Upper lobe of left lung (tissue), 6 donors: ENCODE results near the gene SEPSECS. TPM values are rescaled to one million over a fixed set of nuclear protein-coding genes. Genes with fewer than 3 reads are reported as not detected.

Experiments
- ATAC-seq, 2 donors: fragments of 200-7000 bp; cut with Tn5 transposase; one replicate each; pipeline ENCODE4 v1.9.1; 2022; ENCODE audit warnings: mild to moderate bottlenecking in 2 of 2, moderate library complexity in 2 of 2; ENCODE audit not compliant: low FRiP score in 2 of 2
- DNase-seq, 2 donors: peaks; one replicate each; pipeline ENCODE4 v3.0.0-alpha.2; 2019 to 2020
- H3K27ac ChIP-seq, 4 donors: fragments of 200-600 bp; sonication (generic); one replicate each; pipeline ENCODE4 v1.5.1; 2016 to 2019
- H3K27me3 ChIP-seq, 4 donors: fragments of 200-600 bp; sonication (generic); one replicate each; pipeline ENCODE4 v1.5.1; 2017 to 2019
- H3K36me3 ChIP-seq, 4 donors: fragments of 200-600 bp; sonication (generic); one replicate each; pipeline ENCODE4 v1.5.1; 2016 to 2019
- H3K4me1 ChIP-seq, 4 donors: fragments of 200-600 bp; sonication (generic); one replicate each; pipeline ENCODE4 v1.5.1; 2018 to 2019
- H3K4me3 ChIP-seq, 4 donors: fragments of 200-600 bp; sonication (generic); one replicate each; pipeline ENCODE4 v1.5.1; 2017 to 2019; ENCODE audit warnings: mild to moderate bottlenecking in 2 of 4, moderate library complexity in 1 of 4
- H3K9me3 ChIP-seq, 4 donors: fragments of 200-600 bp; sonication (generic); one replicate each; pipeline ENCODE4 v1.5.1; 2018 to 2019
- EP300 ChIP-seq, 4 donors: sonication (generic); formaldehyde crosslinking; IDR thresholded peaks; one replicate each; pipeline ENCODE4 v1.5.1; 2017; ENCODE audit warnings: antibody characterized with exemption in 4 of 4, control low read depth in 2 of 4
- POLR2A ChIP-seq, 4 donors: fragments of 450-650 bp; IDR thresholded peaks; one replicate each; pipeline ENCODE4 v1.5.1; 2016 to 2017; ENCODE audit warnings: antibody characterized with exemption in 4 of 4, mild to moderate bottlenecking in 2 of 4
- POLR2AphosphoS5 ChIP-seq, 2 donors: sonication (generic); formaldehyde crosslinking; IDR thresholded peaks; one replicate each; pipeline ENCODE4 v1.5.1; 2017; ENCODE audit warnings: antibody characterized with exemption in 2 of 2
- WGBS, 2 donors: methylation state at CpG; one replicate each; pipeline ENCODE4 v1.1.5; 2017 to 2018; 5-methylcytosine and 5-hydroxymethylcytosine counted together
- total RNA-seq, 6 donors: library from RNA; depleted of rRNA in 4 of 6; stranded (reverse); fragments of >200 nt in 4 of 6; gene quantifications; one replicate each; pipeline versions ENCODE4 v1.1.0 to v1.2.1, GENCODE V29; 2016 to 2021
- TF ChIP-seq, protein P1 (sequence below), 6 experiments: fragments of 450-650 bp in 4 of 6; fragments of 200-600 bp in 2 of 6; sonication (generic) in 2 of 6; IDR thresholded peaks; one replicate each; pipeline ENCODE4 v1.5.1; 2016 to 2019; ENCODE audit warnings: antibody characterized with exemption in 6 of 6
- donor health status: DM: no; HTN: no; CAD: no; lungs with moderate emphysema.
- donor health status: DM: no; HTN: yes; CAD: no; lungs with severe emphysema.

Gene SEPSECS
- total RNA-seq, 6 donors from 2014 or later = 4.9 to 19.3 (median 8.9) TPM

DNA sequence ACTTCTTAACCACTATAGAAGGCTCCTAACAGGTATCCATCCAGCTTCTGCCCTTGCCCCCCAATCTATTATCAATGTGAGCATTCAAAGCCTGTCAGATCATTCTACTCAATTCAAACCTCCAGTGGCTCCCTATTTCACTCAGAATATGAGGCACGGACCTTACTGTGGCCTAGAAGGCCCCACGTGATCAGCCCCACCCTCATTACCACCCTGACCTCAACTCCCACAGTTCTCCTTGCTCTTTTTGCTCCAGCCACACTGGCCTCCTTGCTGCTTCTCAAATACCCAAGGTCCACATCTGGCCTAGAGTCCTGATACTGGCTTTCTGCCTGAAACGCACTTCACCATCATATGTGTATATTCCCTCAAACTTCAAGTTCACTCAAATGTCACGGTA is 18.7 kb downstream of the SEPSECS start:
- Histone ChIP-seq H3K27ac (no peak overlapping the region), H3K9me3 (no peaks in the 10 kb centered on the region), H3K4me1 (no peaks in the 10 kb centered on the region), H3K27me3 (no peaks in the 10 kb centered on the region), H3K36me3 (peaks cover 0 to 11% (median 2%) of the 10 kb centered on the region in 4 donors), H3K4me3 (no peak overlapping the region)
- 88 to 90% methylated on average over 4 of the region's 4 CpGs for WGBS, 2 donors
- ATAC-seq (no peak), DNase-seq (no peak)
- TF ChIP-seq EP300 (IDR thresholded peaks at IDR 0.05) = no peak
- no peak for TF ChIP-seq POLR2AphosphoS5 (IDR thresholded peaks at IDR 0.05)
- TF ChIP-seq POLR2A (IDR thresholded peaks at IDR 0.05) = no peak
- TF ChIP-seq, protein P1, sequence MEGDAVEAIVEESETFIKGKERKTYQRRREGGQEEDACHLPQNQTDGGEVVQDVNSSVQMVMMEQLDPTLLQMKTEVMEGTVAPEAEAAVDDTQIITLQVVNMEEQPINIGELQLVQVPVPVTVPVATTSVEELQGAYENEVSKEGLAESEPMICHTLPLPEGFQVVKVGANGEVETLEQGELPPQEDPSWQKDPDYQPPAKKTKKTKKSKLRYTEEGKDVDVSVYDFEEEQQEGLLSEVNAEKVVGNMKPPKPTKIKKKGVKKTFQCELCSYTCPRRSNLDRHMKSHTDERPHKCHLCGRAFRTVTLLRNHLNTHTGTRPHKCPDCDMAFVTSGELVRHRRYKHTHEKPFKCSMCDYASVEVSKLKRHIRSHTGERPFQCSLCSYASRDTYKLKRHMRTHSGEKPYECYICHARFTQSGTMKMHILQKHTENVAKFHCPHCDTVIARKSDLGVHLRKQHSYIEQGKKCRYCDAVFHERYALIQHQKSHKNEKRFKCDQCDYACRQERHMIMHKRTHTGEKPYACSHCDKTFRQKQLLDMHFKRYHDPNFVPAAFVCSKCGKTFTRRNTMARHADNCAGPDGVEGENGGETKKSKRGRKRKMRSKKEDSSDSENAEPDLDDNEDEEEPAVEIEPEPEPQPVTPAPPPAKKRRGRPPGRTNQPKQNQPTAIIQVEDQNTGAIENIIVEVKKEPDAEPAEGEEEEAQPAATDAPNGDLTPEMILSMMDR (IDR thresholded peaks at IDR 0.05) = no peak

DNA sequence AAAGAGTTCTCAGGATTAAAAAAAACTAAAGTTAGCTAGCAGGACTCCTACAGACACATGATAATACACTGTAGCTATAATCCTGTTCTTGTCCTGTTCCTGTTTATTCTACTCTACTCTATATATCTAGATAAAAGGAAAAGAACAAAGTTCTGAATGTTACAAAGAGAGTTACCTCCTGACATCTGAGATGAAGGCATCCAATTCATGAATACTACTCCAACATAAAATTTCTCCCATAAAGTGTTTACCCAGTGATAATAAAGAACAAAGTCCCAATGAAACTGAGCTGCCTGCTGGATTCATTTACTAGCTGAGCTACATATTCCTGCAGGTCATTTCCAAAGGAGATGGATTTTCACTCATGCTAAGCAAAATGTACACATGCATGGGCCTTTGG is 27.1 kb downstream of the SEPSECS start:
- ATAC-seq (no peak), DNase-seq (no peak)
- Histone ChIP-seq H3K4me3 (no peak overlapping the region), H3K36me3 (no peaks in the 10 kb centered on the region), H3K27ac (no peak overlapping the region), H3K27me3 (no peaks in the 10 kb centered on the region), H3K9me3 (no peaks in the 10 kb centered on the region), H3K4me1 (no peaks in the 10 kb centered on the region)
- TF ChIP-seq POLR2A (IDR thresholded peaks at IDR 0.05) = no peak
- TF ChIP-seq, protein P1 (IDR thresholded peaks at IDR 0.05) = no peak
- TF ChIP-seq POLR2AphosphoS5 (IDR thresholded peaks at IDR 0.05) = no peak
- no peak for TF ChIP-seq EP300 (IDR thresholded peaks at IDR 0.05)

DNA sequence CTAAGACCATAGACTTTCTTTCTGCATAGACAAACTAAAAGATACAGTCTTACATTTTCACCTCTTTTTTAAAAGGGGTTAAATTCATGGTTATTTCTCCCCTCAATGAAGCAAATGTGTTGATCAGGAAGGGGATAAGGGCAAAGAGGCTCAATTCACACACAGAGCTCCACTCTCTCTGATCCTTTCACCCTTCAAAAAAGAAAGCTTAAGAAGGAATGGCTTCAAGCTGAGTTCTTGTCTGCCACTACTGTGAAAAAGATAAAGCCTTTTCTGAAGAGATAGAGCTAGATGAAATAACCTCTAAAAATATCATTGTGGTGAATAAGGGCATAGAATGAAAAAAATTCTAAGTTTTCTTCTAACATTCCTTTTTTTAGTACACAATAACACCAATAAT is 28.3 kb downstream of the SEPSECS start:
- Histone ChIP-seq H3K36me3 (peaks cover 0 to 2% (median 0%) of the 10 kb centered on the region in 4 donors), H3K9me3 (no peaks in the 10 kb centered on the region), H3K4me1 (no peaks in the 10 kb centered on the region), H3K4me3 (no peak overlapping the region), H3K27ac (no peak overlapping the region), H3K27me3 (no peaks in the 10 kb centered on the region)
- ATAC-seq (no peak), DNase-seq (no peak)
- TF ChIP-seq POLR2A (IDR thresholded peaks at IDR 0.05) = no peak
- TF ChIP-seq, protein P1 (IDR thresholded peaks at IDR 0.05) = no peak
- TF ChIP-seq POLR2AphosphoS5 (IDR thresholded peaks at IDR 0.05) = no peak
- no peak for TF ChIP-seq EP300 (IDR thresholded peaks at IDR 0.05)

DNA sequence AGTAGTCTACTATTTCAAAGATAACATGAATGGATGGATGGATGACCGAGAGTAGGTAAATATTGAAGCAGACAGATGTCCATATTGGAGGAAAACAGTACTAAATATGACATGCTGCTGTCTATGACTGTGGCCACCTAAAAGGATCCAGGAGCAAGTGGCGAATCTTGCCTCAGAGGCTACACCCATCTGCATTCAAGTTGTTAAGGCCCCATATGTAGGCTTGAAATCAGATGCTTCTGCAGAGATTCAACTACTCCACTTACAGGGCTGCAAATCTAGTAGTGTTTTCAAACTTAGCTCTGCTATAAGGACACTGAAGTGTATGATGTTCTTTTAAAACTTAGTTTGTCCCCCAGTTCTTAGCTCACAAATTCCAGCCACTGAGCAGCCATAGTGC is 28.9 kb downstream of the SEPSECS start:
- TF ChIP-seq EP300 (IDR thresholded peaks at IDR 0.05) = no peak
- no peak for TF ChIP-seq POLR2AphosphoS5 (IDR thresholded peaks at IDR 0.05)
- TF ChIP-seq POLR2A (IDR thresholded peaks at IDR 0.05) = no peak
- TF ChIP-seq, protein P1 (IDR thresholded peaks at IDR 0.05) = no peak
- Histone ChIP-seq H3K27ac (no peak overlapping the region), H3K36me3 (peaks cover 0 to 6% (median 0%) of the 10 kb centered on the region in 4 donors), H3K27me3 (no peaks in the 10 kb centered on the region), H3K4me3 (no peak overlapping the region), H3K4me1 (no peaks in the 10 kb centered on the region), H3K9me3 (no peaks in the 10 kb centered on the region)
- DNase-seq = no peak
- ATAC-seq = no peak
- WGBS, 2 donors = 84 to 95% methylated on average over 2 of the region's 2 CpGs

DNA sequence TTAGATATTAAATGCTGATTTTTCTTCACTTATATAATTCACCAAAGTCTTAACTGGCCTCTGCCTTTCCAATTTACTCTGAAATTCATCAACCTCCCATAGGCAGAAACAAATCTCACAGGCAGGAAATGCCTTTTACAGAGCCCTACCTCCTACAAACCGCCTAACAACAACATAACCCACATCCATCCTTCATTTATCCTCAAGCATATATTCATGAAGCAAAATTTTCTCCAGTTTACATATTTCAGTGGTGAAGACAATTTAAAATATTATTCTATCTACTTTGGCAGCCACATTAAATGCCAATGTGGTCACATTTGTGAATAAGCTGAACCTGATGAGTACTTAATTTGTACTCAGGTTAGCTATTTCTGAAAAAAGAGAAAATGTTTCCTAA is 30.3 kb downstream of the SEPSECS start:
- TF ChIP-seq POLR2A (IDR thresholded peaks at IDR 0.05) = no peak
- no peak for TF ChIP-seq POLR2AphosphoS5 (IDR thresholded peaks at IDR 0.05)
- TF ChIP-seq, protein P1 (IDR thresholded peaks at IDR 0.05) = no peak
- TF ChIP-seq EP300 (IDR thresholded peaks at IDR 0.05) = no peak
- DNase-seq (no peak), ATAC-seq (no peak)
- Histone ChIP-seq H3K27me3 (no peaks in the 10 kb centered on the region), H3K36me3 (peaks cover 0 to 6% (median 0%) of the 10 kb centered on the region in 4 donors), H3K27ac (no peak overlapping the region), H3K9me3 (no peaks in the 10 kb centered on the region), H3K4me3 (no peak overlapping the region), H3K4me1 (no peaks in the 10 kb centered on the region)
- 98 to 100% methylated on average over 1 of the region's 1 CpG for WGBS, 2 donors
